ENCODE results near the gene CACNA1H.
"Not testable (repeated sequence)": the region's sequence is repeated elsewhere in the genome, so short reads cannot be mapped to it uniquely, and the experiment has no call there.

CACNA1H gene

DNA sequence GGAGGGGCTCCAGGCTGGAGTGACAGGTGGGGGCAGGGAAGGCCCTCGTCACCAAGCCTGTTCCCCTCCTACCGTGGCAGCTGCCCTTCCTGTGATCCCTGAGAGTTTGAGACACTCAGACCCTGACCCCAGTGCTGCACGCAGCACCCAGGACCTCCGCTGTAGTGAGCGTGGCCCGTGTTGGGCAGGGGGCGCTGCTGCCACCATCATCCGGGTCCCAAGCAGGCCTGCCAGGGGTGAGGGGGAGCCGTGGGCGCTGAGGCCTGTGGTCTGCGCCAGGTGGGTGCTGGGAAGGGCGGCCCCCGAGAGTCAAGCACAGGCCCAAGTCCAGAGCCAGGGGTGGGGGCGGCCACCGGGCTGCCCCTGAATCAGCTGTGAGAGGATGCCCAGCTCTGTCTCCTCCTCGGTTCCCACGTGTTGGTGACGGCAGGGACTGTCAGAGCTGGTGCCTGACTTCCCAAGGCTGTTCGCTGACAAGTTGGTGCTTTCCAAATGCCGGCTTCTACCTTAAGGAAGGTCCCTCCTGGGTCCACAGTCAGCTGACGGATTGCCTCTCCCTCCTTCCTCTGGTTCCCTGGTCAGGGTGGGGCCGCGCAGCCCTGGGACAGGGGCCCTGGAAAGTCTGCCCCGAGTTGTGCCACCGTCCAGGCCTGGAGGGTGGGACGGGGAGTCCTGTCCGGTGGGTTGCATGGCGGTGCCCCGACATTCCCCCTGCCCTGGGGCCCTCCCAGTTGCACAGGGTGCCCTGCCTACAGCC is 41.1 kb downstream of the CACNA1H start:
- no peak for DNase-seq

DNA sequence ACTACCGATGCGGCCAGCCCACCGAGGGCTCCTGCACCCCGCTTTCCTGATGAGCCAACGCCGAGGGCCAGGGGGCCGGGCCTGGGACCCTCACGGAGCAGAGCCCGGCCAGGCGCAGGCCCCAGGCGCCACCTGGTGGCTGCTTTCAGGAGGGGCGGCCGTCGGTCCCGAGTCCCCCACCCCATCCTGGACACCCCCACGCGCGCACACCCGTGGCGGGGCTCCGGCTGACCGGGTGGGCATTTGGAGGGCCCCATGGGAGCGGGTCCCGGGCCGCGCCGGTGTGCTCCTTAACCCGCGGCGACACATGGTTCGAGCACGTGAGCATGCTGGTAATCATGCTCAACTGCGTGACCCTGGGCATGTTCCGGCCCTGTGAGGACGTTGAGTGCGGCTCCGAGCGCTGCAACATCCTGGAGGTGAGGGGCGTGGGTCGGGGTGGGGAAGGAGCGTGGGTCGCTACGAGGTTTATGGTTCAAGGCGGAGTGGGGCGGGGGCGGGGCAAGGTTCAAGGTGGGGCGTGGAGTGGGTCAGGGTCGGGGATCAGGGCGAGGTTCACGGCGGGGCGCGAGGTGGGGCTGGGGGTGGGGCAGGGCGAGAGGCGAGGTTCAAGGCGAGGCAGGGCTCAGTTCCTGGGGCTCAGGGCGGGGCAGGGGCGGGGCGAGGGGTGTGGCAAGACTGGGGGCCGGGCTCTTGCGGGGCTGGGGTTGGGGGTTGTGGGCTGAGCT is 41.9 kb downstream of the CACNA1H start:
- no peak for DNase-seq

DNA sequence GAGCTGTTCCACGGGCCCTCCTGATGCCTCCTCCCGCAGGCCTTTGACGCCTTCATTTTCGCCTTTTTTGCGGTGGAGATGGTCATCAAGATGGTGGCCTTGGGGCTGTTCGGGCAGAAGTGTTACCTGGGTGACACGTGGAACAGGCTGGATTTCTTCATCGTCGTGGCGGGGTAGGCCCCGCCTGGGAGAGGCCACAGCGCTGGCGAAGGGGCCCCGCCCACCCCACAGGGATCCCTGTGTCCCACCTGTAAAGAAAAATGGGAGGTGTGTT is 42.4 kb downstream of the CACNA1H start:
- no peak for DNase-seq

DNA sequence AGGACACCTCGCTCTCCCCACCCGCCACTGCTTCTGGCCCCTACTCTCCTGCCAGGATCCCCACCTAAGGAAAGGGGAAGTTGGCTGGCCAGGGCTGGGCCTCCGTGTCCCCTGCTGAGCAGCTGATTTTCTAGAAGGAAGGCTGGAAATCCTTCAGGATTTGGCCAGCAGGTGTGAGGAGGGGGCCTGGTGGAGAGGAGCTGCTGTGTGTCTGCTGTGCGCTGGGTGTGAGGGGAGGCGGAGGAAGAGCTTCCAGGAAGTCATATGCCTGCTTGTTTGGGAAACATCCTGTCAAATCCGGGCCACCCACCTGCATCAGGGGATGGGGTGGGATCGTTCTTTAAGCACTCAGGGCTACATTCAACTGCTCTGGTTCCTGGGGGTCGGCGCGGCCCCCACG is 43.6 kb downstream of the CACNA1H start:
- DNase-seq, result no peak

DNA sequence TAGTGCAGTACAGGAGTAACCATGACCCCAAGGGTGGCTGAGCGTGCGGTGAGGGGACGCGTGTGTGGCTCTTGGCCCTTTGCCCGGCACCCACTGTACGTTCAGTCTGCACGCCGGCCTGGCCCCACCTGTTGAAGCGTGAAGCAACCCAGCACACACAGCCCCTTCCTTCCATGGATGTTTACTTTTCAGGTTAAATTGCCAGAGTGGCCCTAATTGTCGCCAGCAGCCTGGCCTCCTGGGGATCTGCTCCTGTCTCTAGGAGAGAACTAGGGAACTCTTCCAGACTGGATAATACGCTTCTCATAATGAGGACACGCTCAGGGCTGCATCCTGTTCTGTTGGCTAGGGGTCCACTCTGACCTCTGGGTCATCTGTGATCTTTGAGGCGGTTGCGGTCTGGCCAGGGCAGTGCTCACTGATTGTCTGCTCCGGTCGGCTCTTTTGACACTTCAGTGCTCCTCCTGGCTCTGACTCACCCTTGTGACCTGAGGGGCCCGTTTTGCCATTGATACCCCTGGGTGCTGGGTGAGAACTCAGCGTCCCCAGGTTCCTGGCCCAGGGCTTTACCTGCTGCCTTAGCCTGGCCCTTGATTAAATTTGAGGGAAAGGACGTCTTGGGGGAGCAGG is 44.4 kb downstream of the CACNA1H start:
- DNase-seq, result no peak

DNA sequence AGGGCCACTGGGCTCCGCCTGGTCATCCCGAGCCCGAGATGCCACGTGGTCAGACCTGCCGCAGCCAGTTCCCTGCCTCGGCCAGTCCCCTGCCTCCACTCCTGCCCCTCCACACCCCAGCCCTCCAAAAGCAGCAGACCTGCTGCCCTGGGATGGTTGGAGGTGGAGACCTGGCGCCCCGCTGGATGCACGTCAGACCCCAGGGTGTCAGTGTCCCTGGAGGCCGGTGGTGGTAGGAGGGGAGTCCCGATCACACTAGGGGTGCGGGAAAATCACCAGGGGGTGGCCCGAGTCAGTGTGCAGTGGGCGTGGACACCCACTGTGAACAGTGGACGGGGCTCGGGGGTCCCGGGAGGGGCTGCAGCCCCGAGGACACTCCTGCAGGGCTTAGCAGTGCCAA is 45.3 kb downstream of the CACNA1H start:
- DNase-seq, result no peak

DNA sequence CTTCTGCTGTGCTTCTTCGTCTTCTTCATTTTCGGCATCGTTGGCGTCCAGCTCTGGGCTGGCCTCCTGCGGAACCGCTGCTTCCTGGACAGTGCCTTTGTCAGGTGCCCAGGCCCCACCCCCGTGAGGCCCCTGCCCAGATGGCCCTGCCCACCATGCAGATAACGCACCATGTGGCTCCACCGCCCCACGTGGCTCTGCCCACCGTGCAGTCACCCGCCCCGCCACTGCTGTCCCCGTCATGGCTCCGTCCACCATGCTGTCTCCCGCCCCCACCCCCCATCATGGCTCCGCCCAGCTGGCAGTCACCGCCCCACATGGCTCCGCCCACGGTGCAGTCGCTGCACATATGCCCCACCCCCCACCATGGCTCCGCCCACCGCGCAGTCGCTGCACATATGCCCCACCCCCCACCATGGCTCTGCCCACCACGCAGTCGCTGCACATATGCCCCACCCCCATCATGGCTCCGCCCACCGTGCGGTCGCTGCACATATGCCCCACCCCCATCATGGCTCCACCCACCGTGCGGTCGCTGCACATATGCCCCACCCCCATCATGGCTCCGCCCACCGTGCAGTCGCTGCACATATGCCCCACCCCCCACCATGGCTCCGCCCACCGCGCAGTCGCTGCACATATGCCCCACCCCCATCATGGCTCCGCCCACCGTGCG is 45.9 kb downstream of the CACNA1H start:
- DNase-seq, result not testable (repeated sequence)

DNA sequence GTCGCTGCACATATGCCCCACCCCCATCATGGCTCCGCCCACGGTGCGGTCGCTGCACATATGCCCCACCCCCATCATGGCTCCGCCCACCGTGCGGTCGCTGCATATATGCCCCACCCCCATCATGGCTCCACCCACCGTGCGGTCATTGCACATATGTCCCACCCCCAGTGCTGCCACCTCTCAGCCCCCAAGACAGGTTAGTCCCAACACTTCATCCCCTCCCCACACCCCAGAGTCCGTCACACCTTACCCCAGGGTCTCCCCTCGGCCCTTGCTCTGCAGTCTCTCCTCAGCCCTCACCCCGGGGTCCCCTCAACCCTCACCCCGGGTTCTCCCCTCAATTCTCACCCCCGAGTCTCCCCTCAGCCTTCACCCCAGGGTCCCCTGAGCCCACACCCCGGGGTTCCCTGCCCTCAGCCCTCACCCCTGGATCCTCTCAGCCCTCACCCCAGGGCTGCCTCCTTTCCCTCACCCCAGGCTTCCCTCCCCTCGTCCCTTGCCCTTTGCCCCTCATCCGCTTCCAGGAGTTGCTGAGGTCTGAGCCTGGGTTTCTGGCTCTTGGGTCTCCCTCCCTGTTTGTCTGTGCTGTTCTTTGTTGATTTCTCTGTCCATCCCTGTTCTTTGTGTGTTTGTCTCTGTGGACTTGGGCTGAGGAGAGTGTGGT is 46.6 kb downstream of the CACNA1H start:
- DNase-seq, result no peak

DNA sequence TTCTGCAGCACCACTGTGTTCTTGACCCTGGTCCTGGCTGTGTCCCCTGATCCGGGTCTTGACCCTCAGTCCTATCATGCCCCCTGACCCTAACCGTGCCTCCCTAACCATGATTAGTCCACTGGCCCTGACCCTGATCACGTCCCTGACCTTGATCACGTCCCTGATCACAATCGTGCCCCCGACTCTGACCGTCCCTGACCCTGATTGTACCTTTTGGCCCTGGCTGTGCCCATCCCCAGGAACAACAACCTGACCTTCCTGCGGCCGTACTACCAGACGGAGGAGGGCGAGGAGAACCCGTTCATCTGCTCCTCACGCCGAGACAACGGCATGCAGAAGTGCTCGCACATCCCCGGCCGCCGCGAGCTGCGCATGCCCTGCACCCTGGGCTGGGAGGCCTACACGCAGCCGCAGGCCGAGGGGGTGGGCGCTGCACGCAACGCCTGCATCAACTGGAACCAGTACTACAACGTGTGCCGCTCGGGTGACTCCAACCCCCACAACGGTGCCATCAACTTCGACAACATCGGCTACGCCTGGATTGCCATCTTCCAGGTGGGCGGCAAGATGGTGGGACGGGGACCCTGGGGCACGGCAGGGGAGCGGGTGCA is 47.2 kb downstream of the CACNA1H start:
- no peak for DNase-seq

DNA sequence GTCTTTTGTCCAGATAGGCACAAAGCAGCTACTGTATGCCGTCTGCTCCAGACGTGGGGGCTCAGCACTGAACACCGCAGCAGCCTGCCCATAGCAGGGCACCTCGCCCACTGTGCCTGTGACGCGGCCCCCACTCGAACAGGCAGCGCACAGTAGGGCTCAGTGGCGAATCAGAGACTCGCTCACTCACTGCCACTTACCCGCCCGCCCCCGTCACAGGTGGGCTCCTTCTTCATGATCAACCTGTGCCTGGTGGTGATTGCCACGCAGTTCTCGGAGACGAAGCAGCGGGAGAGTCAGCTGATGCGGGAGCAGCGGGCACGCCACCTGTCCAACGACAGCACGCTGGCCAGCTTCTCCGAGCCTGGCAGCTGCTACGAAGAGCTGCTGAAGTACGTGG is 48.5 kb downstream of the CACNA1H start:
- no peak for DNase-seq

DNA sequence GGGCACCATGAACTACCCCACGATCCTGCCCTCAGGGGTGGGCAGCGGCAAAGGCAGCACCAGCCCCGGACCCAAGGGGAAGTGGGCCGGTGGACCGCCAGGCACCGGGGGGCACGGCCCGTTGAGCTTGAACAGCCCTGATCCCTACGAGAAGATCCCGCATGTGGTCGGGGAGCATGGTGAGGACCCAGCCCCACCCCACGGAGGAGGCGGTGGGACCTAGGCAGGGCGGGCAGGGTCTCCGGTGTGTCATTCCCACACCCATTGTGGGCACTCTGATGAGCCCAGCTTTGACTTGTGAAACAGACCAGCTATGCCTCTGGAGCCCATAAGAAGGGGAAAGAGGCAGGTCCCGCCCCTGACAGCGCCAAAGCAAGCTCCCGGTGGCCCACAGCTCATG is 49.4 kb downstream of the CACNA1H start:
- no peak for DNase-seq

DNA sequence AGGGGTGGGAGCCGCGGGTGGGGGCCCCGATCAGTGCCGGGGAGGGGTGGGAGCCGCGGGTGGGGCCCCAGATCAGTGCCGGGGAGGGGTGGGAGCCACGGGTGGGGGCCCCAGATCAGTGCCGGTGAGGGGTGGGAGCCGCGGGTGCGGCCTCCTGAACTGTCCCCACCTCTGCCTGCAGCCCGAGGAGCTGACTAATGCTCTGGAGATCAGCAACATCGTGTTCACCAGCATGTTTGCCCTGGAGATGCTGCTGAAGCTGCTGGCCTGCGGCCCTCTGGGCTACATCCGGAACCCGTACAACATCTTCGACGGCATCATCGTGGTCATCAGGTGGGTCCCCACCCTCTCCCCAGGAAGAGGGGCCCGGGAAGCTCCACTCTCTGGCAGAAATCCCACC is 52.0 kb downstream of the CACNA1H start:
- DNase-seq, result no peak

DNA sequence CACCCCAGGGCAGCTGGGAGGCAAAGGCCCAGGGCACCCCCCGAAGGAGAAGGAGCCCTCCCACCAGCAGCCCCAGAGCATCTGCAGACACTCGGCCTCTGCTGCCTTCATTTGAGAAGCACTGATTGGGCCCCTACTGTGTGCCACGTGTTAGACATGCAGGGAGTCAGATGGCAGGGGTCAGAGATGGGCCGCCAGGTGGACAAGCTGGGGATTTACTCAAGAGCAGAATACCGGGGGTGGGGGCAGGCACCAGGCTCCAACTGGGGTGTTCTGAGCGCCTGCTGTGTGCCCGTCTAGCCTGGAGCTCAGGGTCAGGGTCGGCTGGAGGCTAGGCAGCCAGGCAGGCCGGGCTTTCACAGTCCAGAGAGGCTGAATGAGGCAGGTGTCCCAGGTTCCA is 53.4 kb downstream of the CACNA1H start:
- no peak for DNase-seq

DNA sequence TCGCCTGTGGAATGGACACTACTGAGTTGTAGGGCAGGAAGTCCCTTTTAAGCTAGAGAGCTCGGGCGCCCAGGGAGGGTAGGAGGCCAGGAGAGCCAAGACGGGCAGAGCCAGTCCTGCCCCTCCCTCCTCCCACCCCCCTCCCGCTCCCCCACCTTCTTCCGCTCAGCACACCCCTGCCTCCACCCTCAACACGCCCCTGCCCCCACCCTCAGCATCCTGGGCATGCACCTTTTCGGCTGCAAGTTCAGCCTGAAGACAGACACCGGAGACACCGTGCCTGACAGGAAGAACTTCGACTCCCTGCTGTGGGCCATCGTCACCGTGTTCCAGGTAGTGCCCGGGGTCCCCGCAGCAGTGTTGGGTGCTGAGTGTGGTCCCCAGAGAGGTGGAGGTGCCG is 53.9 kb downstream of the CACNA1H start:
- DNase-seq, result no peak

DNA sequence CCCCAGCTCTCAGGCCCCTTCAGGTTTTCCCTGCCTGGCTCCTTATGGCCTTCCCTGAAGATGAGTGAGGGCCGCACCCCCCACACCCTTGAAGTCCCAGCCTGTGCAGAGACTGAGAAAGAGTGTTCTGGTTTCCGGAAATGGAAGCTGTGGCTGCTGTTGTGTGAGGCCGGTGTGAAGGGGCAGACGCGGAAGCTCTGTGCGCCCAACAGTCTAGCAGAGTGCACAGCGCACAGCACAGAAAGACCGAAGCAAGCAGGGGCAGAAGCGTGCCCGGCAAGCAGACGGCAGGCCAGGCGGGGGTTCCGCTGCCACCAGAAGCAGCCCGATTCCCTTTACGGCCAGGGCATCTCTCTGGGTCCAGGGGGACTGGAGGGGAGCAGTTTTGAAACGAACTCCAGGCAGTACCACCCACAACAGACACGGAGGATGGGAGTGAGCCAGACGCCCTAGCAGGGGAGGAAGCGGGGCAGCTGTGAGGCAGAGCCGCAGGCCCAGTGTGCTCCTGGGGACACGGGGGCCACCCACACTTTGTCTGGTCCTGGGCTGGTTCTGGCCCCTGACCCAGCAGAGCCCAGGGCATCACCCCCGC is 55.4 kb downstream of the CACNA1H start:
- DNase-seq, result no peak

DNA sequence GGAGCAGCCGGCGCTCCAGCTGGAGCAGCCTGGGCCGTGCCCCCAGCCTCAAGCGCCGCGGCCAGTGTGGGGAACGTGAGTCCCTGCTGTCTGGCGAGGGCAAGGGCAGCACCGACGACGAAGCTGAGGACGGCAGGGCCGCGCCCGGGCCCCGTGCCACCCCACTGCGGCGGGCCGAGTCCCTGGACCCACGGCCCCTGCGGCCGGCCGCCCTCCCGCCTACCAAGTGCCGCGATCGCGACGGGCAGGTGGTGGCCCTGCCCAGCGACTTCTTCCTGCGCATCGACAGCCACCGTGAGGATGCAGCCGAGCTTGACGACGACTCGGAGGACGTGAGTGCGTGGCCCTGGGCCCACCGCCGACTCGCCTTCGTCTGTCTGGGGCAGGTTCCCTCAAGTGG is 56.2 kb downstream of the CACNA1H start:
- DNase-seq, result no peak

DNA sequence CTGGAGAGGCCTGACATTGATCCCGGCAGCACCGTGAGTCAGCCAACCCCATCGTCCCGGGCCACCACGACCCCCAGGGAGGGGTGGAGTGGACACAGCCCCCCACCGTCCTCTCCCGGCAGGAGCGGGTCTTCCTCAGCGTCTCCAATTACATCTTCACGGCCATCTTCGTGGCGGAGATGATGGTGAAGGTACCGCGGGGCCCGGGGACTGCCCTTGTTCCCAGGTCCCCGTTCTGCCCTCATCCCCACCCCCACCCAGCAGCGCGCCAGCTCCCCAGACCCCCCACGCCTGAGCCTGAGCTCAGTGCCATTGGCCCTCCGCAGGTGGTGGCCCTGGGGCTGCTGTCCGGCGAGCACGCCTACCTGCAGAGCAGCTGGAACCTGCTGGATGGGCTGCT is 57.6 kb downstream of the CACNA1H start:
- DNase-seq, result no peak

DNA sequence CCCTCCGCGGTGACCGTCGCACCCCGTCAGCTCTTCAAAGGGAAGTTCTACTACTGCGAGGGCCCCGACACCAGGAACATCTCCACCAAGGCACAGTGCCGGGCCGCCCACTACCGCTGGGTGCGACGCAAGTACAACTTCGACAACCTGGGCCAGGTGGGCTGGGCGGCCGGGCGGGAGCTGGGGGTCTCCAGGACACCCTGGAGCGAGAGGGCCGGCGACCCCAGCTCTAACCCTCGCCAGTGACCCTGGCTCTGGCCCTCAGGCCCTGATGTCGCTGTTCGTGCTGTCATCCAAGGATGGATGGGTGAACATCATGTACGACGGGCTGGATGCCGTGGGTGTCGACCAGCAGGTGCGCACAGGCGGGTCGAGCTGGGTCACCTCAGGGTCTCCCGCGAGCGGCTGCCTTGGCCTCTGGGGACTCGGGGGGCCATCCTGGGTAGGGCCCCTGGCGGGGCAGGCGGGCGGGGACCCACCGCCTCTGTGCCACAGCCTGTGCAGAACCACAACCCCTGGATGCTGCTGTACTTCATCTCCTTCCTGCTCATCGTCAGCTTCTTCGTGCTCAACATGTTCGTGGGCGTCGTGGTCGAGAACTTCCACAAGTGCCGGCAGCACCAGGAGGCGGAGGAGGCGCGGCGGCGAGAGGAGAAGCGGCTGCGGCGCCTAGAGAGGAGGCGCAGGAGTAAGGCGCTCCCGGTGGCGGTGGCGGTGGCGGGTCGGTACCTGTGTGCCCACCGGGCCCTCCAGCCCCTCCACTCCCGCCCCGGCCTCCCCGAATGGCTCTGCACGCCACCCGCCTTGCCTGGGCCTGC is 58.8 kb downstream of the CACNA1H start:
- DNase-seq, result no peak

DNA sequence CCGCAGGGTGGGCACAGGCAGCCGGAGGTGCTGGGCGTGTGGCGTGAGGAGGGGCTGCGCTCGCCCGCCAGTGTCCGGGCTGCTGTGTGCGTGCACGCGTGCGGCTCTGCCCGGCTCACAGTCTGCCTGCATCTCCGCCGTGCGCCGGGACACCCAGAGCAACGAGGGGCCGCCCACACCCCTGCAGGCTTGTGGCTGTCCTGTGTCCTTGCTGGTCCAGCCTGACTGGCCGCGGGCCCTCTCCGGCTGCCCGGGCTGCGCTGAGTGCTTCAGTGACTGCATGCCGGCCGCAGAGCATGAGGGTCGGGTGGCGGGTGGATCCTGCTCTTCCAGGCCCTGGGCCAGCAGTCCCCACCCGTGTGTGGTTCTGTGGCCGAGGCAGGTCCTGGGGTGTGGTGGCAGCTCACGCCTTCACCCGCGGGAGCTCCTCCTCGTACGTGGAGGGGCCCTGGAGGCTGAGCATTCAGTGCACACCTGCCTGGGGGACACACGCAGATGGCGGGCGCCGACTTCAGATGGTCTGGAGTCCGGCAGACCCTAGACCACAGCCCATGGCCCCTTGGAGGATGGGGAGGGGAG is 59.8 kb downstream of the CACNA1H start:
- DNase-seq, result no peak

DNA sequence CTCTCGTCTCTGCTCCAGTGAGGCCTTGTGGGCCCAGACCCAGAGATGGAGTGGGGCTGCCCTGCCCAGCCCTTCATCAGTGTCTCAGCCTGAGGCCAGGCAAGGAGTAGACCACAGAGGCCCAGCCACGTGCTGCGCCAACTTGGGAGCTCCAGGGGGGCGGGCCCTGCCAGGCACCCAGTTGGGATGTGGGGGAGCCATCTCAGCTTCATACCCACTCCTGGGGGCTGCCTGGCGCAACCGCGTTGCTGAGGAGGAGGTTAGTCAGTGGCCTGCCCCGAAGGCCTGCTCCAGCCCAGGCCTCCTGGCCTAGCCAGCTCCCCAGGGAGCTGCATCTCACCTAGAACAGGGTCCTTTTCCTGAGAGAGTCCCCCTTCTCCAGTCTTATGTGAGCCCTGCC is 60.3 kb downstream of the CACNA1H start:
- no peak for DNase-seq
